ENCODE results near the gene BUD23.

DNA sequence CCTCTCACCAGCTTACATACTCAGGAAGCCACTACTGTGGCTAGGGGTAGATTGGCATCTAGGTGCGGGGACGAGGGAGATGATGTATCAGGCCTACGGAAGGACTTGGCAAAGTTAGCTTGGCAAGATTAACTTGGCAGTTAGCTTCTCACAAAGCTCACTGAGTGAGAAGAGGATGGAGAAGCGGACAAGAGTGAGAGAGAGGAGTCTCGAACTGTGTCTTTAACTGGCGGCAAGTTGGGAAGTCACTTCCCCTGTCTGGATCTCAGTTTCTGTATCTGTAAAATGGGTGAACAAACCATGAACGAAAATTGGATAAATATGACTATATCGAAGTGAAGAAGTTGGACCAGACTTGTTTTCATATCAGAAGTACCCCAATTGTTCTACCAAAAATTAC lies 49.6 kb upstream of the BUD23 start:
- TF ChIP-seq, protein P1, sequence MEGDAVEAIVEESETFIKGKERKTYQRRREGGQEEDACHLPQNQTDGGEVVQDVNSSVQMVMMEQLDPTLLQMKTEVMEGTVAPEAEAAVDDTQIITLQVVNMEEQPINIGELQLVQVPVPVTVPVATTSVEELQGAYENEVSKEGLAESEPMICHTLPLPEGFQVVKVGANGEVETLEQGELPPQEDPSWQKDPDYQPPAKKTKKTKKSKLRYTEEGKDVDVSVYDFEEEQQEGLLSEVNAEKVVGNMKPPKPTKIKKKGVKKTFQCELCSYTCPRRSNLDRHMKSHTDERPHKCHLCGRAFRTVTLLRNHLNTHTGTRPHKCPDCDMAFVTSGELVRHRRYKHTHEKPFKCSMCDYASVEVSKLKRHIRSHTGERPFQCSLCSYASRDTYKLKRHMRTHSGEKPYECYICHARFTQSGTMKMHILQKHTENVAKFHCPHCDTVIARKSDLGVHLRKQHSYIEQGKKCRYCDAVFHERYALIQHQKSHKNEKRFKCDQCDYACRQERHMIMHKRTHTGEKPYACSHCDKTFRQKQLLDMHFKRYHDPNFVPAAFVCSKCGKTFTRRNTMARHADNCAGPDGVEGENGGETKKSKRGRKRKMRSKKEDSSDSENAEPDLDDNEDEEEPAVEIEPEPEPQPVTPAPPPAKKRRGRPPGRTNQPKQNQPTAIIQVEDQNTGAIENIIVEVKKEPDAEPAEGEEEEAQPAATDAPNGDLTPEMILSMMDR (IDR thresholded peaks at IDR 0.05) = no peak
- no peak for TF ChIP-seq POLR2A (IDR thresholded peaks at IDR 0.05)

All from tibial nerve (tissue), 3 donors.